HG02884 (cell line): ENCODE measurements around the gene DEPDC7.
A peak's percentile ranks its signal among the peaks of the same experiment; 100 is the strongest.
"Not testable (repeated sequence)": the region's sequence is repeated elsewhere in the genome, so short reads cannot be mapped to it uniquely, and the experiment has no call there.

Experiments used
- ATAC-seq: cut with Tn5 transposase; IDR thresholded peaks from one replicate; pipeline ENCODE4 v1.9.1; 2021; ENCODE audit warnings: mild to moderate bottlenecking, moderate library complexity; ENCODE audit not compliant: unreplicated experiment

Gene DEPDC7

DNA sequence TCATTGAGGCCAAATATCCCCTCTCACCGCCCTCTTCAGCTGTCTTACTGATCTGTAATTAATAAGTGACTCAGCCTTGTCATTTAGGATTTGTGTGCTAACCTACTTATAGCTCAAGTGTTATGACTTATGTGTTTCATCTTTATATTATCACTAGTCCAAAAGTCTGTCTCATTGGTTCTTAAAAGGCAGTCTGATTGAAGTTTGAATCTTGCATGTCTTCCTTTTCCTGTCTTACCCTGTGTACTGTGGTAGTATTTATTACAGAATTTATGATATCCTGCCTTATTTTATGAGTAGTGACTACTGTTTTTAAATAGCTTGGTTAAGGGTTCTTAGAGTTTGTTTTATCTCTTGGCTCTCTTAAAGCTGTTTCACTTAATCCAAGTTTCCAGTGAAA, 6.3 kb downstream of the DEPDC7 start:
- ATAC-seq: no peak

- ATAC-seq: no peak
These were observed 9.7 kb downstream of the DEPDC7 start for GRCh38 chr11:33025339-33025722.

DNA sequence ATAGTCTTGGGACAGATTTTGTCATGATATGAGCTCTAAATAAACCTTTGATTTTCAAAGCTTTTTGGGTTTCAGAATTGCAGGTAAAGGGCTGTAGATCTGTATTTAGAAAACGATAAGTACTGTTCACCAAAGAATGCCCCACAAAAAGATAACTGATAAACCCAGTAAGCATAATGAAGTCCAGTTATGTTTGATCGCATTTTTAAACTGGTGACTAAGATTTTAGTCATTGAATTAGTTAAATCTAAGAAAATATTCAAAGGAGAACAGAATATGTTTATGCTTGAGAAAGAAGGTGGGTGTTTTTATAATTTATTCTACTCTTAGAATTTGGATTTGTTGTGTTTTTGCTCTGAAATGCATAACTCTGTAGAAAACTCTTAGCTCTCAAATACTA, 11.6 kb downstream of the DEPDC7 start:
- ATAC-seq: no peak

- ATAC-seq: no peak
These were observed 12.3 kb downstream of the DEPDC7 start for GRCh38 chr11:33027846-33028536.

GRCh38 chr11:33028537-33028914, 12.8 kb downstream of the DEPDC7 start:
- ATAC-seq: no peak

- ATAC-seq: not testable (repeated sequence)
These were observed 13.5 kb downstream of the DEPDC7 start for GRCh38 chr11:33029218-33029617.

DNA sequence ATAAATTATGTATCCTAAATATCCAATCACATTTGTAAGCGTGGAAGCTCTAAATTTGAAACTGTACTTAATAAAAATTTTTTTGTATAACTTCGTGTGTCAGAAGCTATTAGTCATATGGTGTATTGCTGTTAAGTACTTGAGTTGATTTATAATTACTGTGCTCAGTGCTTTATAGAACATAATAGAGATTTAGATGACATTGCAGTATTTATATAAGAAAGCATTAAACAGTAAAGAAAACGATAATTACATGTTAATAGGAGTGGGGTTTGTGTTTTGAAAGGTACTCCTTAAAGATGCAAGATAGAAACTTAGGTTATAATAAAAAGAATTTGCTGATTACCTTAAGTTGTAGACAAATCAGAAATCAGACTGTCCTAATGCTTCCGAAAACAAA, 17.8 kb downstream of the DEPDC7 start:
- no peak for ATAC-seq

GRCh38 chr11:33035011-33035410, 19.3 kb downstream of the DEPDC7 start:
- no peak for ATAC-seq

DNA sequence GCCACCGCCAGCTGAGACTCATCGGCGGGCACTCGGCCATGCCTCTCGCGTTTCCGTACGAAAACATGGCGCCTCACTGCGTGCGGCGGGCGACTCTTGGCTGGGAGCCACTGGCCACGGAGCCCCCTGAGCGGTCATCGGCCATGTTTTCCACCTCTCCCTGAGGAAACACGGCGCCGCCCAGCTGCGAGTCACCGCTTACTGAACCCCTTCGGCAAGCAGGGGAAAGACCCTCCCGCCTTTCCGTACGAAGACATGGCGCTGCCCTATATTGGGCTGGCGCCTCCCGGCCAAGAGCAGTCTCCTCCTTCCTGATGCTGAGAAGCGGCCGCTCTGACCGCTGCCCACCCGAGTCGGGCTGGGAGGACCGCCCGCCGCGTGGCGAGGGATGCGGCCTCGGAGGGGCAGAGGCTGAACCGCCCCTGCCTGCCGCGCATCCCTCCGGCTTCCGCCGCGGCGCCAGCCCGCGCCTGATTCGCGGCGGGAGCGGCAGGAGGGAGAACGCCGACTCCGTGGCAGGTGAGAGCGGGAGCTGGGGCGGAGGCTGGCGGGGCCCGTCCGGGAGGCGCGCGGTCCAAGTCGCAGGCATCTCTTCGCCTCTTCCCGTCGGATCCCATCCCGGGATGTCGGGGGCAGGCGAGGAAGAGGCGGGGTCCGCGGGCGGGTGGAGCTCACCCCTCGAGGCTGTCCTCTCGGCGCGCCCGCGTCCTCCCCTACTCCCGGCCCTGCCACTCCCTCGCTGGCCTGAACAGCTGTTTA, 23.8 kb downstream of the DEPDC7 start, which contains the start of gene TCP11L1:
Gene TCP11L1 (plus strand): TSS at position 299 of the 759 bp plus-strand sequence. CDS start 4,202 bp downstream, outside the sequence.
- peak; percentile 71 for ATAC-seq

- ATAC-seq: peak; percentile 26
These were observed 24.6 kb downstream of the DEPDC7 start for GRCh38 chr11:33040033-33040861.

DNA sequence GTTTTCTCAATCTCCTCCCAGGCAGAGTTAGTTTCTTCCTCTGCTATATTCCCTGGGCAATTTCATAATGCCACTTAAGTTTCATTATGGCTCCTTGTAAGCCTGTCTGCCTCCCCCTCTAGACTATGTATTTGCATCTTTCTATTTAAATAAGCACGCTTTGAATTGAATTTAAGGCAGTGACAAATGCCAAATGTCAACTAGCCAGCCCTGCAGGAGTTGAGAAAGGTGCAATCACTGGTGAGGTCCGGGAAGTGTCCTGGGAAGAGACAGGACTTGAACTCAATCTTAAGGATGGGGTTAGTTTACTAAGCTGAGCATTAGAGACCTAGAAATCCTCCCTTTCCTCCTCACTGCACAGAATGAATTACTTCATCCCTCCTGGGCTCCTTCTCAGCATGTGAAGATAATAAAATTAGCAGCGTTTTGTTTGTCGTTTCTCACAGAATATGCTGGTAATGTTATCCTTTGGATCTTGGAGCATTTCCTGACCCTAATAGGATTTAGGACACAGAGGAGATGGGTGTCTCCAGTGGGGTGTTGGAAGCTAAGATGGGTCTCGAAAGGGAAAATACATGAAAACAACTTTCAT, 25.3 kb downstream of the DEPDC7 start:
- ATAC-seq: peak; percentile 18

DNA sequence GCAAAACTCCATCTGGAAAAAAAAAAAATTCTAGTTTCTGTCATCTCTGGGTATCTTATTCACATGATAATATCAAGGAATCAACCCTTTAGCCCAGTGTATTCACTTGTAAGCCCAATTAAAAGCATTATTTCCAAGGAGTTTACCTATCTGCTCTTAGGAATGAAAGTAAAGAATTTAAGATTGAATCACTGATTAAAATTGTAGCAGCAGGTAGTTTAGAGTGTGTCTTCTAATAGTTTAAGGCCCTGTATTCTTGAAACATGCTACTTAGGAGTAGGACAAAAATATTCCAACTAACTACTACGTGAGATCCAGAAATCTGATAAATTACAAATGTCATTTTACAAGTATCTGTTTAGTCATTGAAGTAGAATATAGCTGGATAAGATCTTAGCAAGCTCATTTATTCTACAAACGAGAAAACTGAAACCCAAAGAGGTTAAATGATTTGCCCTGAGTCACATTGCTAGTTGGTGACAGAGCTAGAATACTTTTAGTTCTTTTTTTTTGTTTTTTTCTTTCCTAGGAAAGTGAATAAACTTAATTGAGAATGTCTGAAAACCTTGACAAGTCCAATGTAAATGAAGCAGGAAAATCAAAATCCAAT, 27.6 kb downstream of the DEPDC7 start:
- no peak for ATAC-seq

GRCh38 chr11:33044285-33044756, 28.6 kb downstream of the DEPDC7 start:
- ATAC-seq: no peak

DNA sequence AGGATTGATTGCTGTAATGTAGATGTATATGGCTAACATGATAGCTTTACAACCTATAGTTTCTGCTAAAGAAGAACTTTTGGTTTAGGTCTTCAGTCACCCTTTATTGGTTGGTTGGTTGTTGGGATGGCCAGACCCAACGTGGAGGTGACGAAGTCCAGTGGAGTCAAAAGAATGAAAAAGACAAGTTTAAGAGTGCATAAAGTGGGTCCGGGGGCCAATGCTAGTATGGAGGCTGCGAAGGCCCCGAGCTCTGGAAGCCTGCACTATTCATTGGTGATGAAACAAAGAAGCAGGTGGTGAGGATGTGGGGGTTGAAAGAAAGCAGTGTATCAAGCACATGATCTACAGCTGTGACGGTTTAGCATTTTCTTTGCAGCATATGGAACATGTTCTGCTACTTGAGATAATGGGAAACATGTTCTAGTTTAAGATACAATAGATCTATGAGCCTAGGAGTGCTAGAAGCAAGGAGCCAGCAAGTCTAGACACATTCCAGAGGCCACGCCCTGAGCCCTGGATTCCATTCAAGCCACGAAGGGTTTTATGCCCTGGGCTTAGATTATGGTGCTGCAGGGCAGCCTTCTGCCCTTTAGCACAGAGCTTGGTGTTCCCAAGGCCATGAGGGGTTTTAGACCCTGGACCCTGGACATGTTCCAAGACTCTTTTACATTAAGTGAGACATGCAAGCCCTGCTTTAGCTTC, 30.0 kb downstream of the DEPDC7 start:
- no peak for ATAC-seq

DNA sequence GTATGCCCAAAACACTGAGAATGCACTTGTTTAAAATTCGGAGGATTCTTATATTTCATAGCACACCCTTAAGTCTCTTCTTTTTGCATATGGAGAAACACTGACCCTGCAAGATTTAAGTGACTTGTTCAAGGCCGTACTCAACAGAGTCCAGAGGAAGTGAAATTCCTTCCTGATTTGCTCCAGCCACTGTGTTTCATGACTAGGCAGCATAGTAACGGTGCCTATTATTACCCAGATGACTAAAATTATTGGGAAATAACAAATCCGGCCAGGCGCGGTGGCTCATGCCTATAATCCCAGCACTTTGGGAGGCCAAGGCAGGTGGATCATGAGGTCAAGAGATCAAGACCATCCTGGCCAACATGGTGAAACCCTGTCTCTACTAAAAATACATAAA, 33.0 kb downstream of the DEPDC7 start:
- ATAC-seq: not testable (repeated sequence)

- ATAC-seq: not testable (repeated sequence)
These were observed 34.1 kb downstream of the DEPDC7 start for GRCh38 chr11:33049565-33050408.

DNA sequence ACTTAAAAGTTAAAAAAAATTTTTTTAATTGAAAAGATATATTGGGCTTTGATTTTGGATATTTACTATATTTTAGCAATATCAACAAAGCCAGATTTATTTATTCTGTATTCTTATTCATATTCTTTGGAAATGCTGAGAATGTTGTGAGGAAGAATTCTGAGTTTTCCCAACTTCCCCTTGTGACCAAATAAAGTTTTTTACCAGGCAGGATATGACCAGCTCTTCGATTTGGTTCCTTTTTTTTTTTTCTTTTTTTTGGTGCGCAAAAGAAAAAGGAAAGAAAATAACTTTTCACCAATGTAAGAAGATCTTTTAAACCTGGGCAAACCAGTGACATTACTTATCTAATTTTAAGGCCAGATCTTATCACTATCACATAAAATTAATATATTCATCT, 36.6 kb downstream of the DEPDC7 start:
- ATAC-seq: no peak

- ATAC-seq: no peak
These were observed 39.7 kb downstream of the DEPDC7 start for GRCh38 chr11:33055375-33055774.

DNA sequence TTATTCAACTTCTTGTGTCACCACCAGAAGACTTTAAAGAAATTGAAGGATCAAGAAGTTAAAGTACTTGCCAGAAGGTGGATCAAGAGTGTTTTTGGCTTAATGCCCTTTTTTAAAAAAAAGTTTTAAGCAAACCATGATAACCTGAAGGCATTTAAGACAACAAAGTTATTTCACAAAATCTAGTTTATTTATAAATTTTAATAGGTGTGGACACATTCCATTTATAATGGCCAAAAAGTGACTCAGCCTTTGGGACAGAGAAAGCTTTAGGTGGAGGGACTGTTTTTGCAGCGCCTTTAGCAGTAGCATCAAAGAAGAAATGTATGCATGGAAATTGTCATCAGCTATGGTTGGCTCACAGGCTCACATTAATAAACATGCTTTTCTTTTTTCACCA, 41.6 kb downstream of the DEPDC7 start:
- no peak for ATAC-seq
